NAMALWA (cell line): Measurements from ENCODE around the gene YPEL1.

Source experiments
- DNase-seq: peaks from one replicate; pipeline ENCODE4 v3.0.0-alpha.2; 2015; ENCODE audit warnings: low spot score

The YPEL1 gene

GRCh38 chr22:21657020-21657359 is 78.6 kb downstream of the YPEL1 start:
- DNase-seq, result no peak

GRCh38 chr22:21652547-21653545 is 82.7 kb downstream of the YPEL1 start:
- no peak for DNase-seq

- peak; percentile 95 for DNase-seq
Measured at GRCh38 chr22:21652010-21652546, 83.5 kb downstream of the YPEL1 start.

- no peak for DNase-seq
Measured at GRCh38 chr22:21651521-21652009, 84.0 kb downstream of the YPEL1 start.

- peak; percentile 52 for DNase-seq
Measured at GRCh38 chr22:21650823-21651520, 84.6 kb downstream of the YPEL1 start.

DNA sequence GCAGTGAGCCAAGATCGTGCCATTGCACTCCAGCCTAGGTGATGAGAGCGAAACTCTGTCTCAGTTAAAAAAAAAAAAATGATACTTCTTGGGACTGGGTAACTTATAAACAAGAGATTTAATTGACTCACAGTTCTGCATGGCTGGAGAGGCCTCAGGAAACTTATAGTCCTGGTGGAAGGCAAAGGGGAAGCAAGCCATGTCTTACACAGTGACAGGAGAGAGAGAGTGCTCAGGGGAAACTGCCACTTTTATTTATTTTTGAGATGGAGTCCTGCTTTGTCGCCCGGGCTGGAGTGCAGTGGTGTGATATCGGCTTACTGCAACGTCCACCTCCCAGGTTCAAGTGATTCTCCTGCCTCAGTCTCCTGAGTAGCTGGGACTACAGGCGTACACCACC is 85.3 kb downstream of the YPEL1 start:
- no peak for DNase-seq
